ENCODE data around the gene OSBPL5. TPM values are rescaled to one million over a fixed set of nuclear protein-coding genes. Genes with fewer than 3 reads are reported as not detected.

The OSBPL5 gene
- total RNA-seq, 1 experiment from 2014 or later: 16.1 TPM

DNA sequence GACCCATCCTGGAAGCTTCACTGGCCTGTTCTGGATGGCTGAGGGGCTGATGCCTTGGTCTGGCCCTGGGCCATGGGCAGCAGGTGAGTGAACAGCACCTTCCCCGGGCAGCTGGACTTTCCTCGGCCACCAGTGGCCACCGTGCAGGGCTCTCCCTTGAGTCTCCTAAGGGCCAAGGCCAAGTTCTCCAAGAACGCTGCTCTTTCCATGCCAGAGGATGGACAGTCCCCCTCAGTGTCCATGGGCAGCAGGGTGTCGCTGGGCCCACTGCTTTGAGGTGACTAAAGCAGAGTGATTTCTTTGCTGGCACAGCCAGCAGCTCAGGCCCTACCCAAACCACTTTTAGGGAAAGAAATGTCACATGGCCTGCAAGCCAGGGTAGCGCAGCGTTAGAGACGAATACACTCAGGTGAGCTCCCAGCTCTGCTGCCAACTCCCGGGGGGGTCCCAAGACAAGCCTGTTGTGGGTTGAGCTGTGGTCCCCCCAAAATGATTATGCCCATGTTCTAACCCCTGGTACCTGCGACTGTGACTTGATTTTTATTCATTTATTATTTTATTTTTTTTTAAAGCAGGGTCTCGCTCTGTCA, 104.6 kb downstream of the OSBPL5 start:
- no CpG with 5 or more reads among the region's 11 CpGs for WGBS (ENCODE audit: extremely low coverage, insufficient read length, low lambda C conversion rate)

More for the DNA sequence above, 104.6 kb downstream of the OSBPL5 start:
- Mint-ChIP-seq H3K4me3 (no peak overlapping the region), H3K27ac (no peak overlapping the region), H3K4me1 (peaks cover 39 to 40% of the 10 kb centered on the region in 2 experiments), H3K9me3 (peaks cover 13 to 14% of the 10 kb centered on the region in 2 experiments), H3K27me3 (ENCODE audit: low read depth) (no peaks in the 10 kb centered on the region; the same call in 1 of the 2 replicates), H3K36me3 (ENCODE audit: insufficient read depth in 1 of 3, low read depth in 3 of 3) (peaks cover 5 to 18% (median 11%) of the 10 kb centered on the region in 3 experiments)
- Histone ChIP-seq H3K23ac (ENCODE audit: insufficient read length, low read depth, low read length) (no peak overlapping the region), H4K8ac (replicated peaks; ENCODE audit: insufficient read length, low read depth, low read length) (no peak overlapping the region), H4K91ac (ENCODE audit: insufficient read length, low read depth, low read length) (no peak overlapping the region), H2BK12ac (ENCODE audit: insufficient read length, low read depth, low read length) (no peak overlapping the region), H3K27me3 (ENCODE audit: insufficient read depth, low read length) (no peaks in the 10 kb centered on the region), H2AFZ (ENCODE audit: low read length) (no peak overlapping the region), H2BK15ac (ENCODE audit: low read depth, low read length) (no peak overlapping the region), H4K20me1 (ENCODE audit: control insufficient read depth, insufficient read depth, insufficient read length) (no peaks in the 10 kb centered on the region), H3K4ac (ENCODE audit: low read depth, low read length) (no peak overlapping the region), H3K27ac (ENCODE audit: insufficient read length, low read depth, low read length) (no peak overlapping the region), H2BK120ac (ENCODE audit: low read depth, low read length, poor library complexity, severe bottlenecking) (no peak overlapping the region), H2AK5ac (ENCODE audit: insufficient read length, low read length) (no peak overlapping the region), H3K23me2 (ENCODE audit: insufficient read length, low read depth, low read length, poor library complexity, severe bottlenecking) (peaks cover 5% of the 10 kb centered on the region), H3K14ac (ENCODE audit: insufficient read depth, low read length) (no peak overlapping the region), H4K5ac (ENCODE audit: insufficient read length, low read depth, low read length) (no peak overlapping the region), H3K9me3 (ENCODE audit: control insufficient read depth, low read depth, low read length) (no peaks in the 10 kb centered on the region), H3K9ac (ENCODE audit: extremely low read depth, insufficient read length, low read length) (no peak overlapping the region), H3K79me2 (ENCODE audit: insufficient read depth, low read length) (peaks cover 11% of the 10 kb centered on the region; the same call in 1 of the 2 replicates), H3K79me1 (ENCODE audit: insufficient read depth, low read depth, low read length, poor library complexity, severe bottlenecking) (peaks cover 4% of the 10 kb centered on the region), H3K4me2 (ENCODE audit: insufficient read depth, insufficient read length, low read length) (no peak overlapping the region), H3K18ac (ENCODE audit: insufficient read length, low read depth, low read length) (no peak overlapping the region), H3K4me1 (ENCODE audit: insufficient read depth, low read length) (no peaks in the 10 kb centered on the region; the same call in 1 of the 2 replicates), H2BK5ac (ENCODE audit: insufficient read length, low read length) (no peak overlapping the region), H3T11ph (ENCODE audit: low read length) (no peak overlapping the region), H2BK20ac (ENCODE audit: low read depth, low read length, poor library complexity, severe bottlenecking) (no peak overlapping the region), H3K56ac (ENCODE audit: insufficient read length, low read depth, low read length) (no peak overlapping the region)
- TF ChIP-seq, protein P1, sequence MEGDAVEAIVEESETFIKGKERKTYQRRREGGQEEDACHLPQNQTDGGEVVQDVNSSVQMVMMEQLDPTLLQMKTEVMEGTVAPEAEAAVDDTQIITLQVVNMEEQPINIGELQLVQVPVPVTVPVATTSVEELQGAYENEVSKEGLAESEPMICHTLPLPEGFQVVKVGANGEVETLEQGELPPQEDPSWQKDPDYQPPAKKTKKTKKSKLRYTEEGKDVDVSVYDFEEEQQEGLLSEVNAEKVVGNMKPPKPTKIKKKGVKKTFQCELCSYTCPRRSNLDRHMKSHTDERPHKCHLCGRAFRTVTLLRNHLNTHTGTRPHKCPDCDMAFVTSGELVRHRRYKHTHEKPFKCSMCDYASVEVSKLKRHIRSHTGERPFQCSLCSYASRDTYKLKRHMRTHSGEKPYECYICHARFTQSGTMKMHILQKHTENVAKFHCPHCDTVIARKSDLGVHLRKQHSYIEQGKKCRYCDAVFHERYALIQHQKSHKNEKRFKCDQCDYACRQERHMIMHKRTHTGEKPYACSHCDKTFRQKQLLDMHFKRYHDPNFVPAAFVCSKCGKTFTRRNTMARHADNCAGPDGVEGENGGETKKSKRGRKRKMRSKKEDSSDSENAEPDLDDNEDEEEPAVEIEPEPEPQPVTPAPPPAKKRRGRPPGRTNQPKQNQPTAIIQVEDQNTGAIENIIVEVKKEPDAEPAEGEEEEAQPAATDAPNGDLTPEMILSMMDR (conservative IDR thresholded peaks at IDR 0.05): no peak
- DNase-seq: no peak
